HG02588 (cell line): ENCODE measurements around the gene ZNF615.
"Not testable (repeated sequence)": the region's sequence is repeated elsewhere in the genome, so short reads cannot be mapped to it uniquely, and the experiment has no call there.

Experiments used
- ATAC-seq: cut with Tn5 transposase; IDR thresholded peaks from one replicate; pipeline ENCODE4 v1.9.1; 2021; ENCODE audit warnings: mild to moderate bottlenecking, moderate library complexity; ENCODE audit not compliant: unreplicated experiment

Gene ZNF615

GRCh38 chr19:51980926-51981325 lies 27.1 kb downstream of the ZNF615 start:
- ATAC-seq: not testable (repeated sequence)

- ATAC-seq: no peak
Measured at GRCh38 chr19:51980116-51980736, 27.8 kb downstream of the ZNF615 start.

- ATAC-seq: no peak
Measured at GRCh38 chr19:51978882-51979281, 29.1 kb downstream of the ZNF615 start.

- ATAC-seq: no peak
Measured at GRCh38 chr19:51977346-51977745, 30.7 kb downstream of the ZNF615 start.

- no peak for ATAC-seq
Measured at GRCh38 chr19:51976852-51977251, 31.2 kb downstream of the ZNF615 start.

- not testable (repeated sequence) for ATAC-seq
Measured at GRCh38 chr19:51975787-51976186, 32.2 kb downstream of the ZNF615 start.

- no peak for ATAC-seq
Measured at GRCh38 chr19:51971624-51972023, 36.4 kb downstream of the ZNF615 start.

- no peak for ATAC-seq
Measured at GRCh38 chr19:51970718-51971117, 37.3 kb downstream of the ZNF615 start.

- no peak for ATAC-seq
Measured at GRCh38 chr19:51965583-51965982, 42.4 kb downstream of the ZNF615 start.

GRCh38 chr19:51960621-51961233 lies 47.3 kb downstream of the ZNF615 start:
- ATAC-seq: not testable (repeated sequence)

GRCh38 chr19:51959791-51960190 lies 48.2 kb downstream of the ZNF615 start:
- ATAC-seq: no peak

- not testable (repeated sequence) for ATAC-seq
Measured at GRCh38 chr19:51957846-51958245, 50.2 kb downstream of the ZNF615 start.

GRCh38 chr19:51948975-51949374 lies 59.0 kb downstream of the ZNF615 start:
- ATAC-seq: no peak

GRCh38 chr19:51946602-51947001 lies 61.4 kb downstream of the ZNF615 start:
- no peak for ATAC-seq

- no peak for ATAC-seq
Measured at GRCh38 chr19:51944798-51945552, 63.0 kb downstream of the ZNF615 start.
